HCT116 (cell line): ENCODE data around the gene RNF166. TPM values are rescaled to one million over a fixed set of nuclear protein-coding genes. Genes with fewer than 3 reads are reported as not detected.

Experiments
- ATAC-seq: fragments of 200-7000 bp; cut with Tn5 transposase; 2 replicates; pipeline ENCODE4 v1.9.1; 2020; ENCODE audit warnings: mild to moderate bottlenecking, moderate library complexity
- BruUV-seq: library from RNA; stranded (reverse); fragments of 400-500 nt; replicated peaks from 2 replicates; lab custom pipeline; 2021; lab: Mats Ljungman, UMichigan
- CTCF ChIA-PET: fragments of 300-600 bp; sonication (Branson Sonifier 250); formaldehyde crosslinking; loops from one replicate; lab custom pipeline; 2021; ENCODE audit warnings: antibody characterized with exemption; lab: Charles Lee
- POLR2A ChIA-PET: fragments of 300-600, 350-600 bp; sonication (Branson Sonifier 250); formaldehyde crosslinking; loops from one replicate; lab custom pipeline; 2021; ENCODE audit warnings: antibody characterized with exemption; lab: Charles Lee
- RAD21 ChIA-PET, 2 experiments: fragments of 300-600 bp; sonication (Branson Sonifier 250); formaldehyde crosslinking; loops; one replicate each; lab custom pipeline; 2023; ENCODE audit warnings: low total read pairs in 2 of 2; ENCODE audit not compliant: uncharacterized antibody in 2 of 2, unreplicated experiment in 2 of 2, low non-redundant PET in 1 of 2; lab: Charles Lee
- DNase-seq: peaks from one replicate; pipeline ENCODE4 v3.0.0-alpha.2; 2010; ENCODE audit warnings: low read depth, low spot score
- H2AFZ ChIP-seq: fragments of 200-600 bp; shearing (Covaris generic), sonication (generic); 2 replicates; pipeline ENCODE4 v1.6.1; 2017; ENCODE audit warnings: low read depth, mixed run types, mixed read lengths, antibody characterized with exemption, low read length; ENCODE audit not compliant: poor library complexity, severe bottlenecking
- H3K27ac ChIP-seq: 2 replicates; pipeline ENCODE4 v1.5.1; 2012; ENCODE audit warnings: low read depth, low read length
- H3K27me3 ChIP-seq: fragments of 200-600 bp; sonication (generic); 2 replicates; pipeline ENCODE4 v1.6.1; 2016; ENCODE audit warnings: mixed run types, low read length, mixed read lengths; ENCODE audit not compliant: insufficient read depth
- H3K36me3 ChIP-seq, 2 experiments: fragments of 200-500 bp in 1 of 2; fragments of 200-600 bp in 1 of 2; sonication (Bioruptor generic) in 1 of 2; sonication (generic) in 1 of 2; 2 replicates each; pipeline versions ENCODE4 v1.5.1 to v1.6.1; 2014 to 2016; ENCODE audit warnings: low read length in 2 of 2, inconsistent platforms in 1 of 2, mixed read lengths in 1 of 2, mixed run types in 1 of 2; ENCODE audit not compliant: insufficient read depth in 2 of 2, control insufficient read depth in 1 of 2
- H3K4me1 ChIP-seq, 2 experiments: fragments of 200-600 bp in 1 of 2; sonication (generic) in 1 of 2; 2 replicates each; pipeline versions ENCODE4 v1.5.1 to v1.6.1; 2012 to 2017; ENCODE audit warnings: low read length in 2 of 2, inconsistent platforms in 1 of 2, mild to moderate bottlenecking in 1 of 2, mixed read lengths in 1 of 2, mixed run types in 1 of 2, moderate library complexity in 1 of 2; ENCODE audit not compliant: insufficient read depth in 2 of 2, control insufficient read depth in 1 of 2
- H3K4me2 ChIP-seq: fragments of 200-600 bp; sonication (generic); 2 replicates; pipeline ENCODE4 v1.6.1; 2017; ENCODE audit warnings: mixed run types, low read length, mixed read lengths
- H3K4me3 ChIP-seq, 2 experiments: fragments of 200-600 bp in 1 of 2; sonication (generic) in 1 of 2; replicated peaks in 1 of 2; 2 replicates each; pipeline ENCODE4 v1.5.1; 2011 to 2016; ENCODE audit warnings: low read length in 2 of 2, control low read depth in 1 of 2, low read depth in 1 of 2, mild to moderate bottlenecking in 1 of 2, mixed read lengths in 1 of 2, mixed run types in 1 of 2
- H3K79me2 ChIP-seq: fragments of 200-600 bp; sonication (generic); 2 replicates; pipeline ENCODE4 v1.6.1; 2017; ENCODE audit warnings: mild to moderate bottlenecking, mixed run types, low read length, moderate library complexity, mixed read lengths; ENCODE audit not compliant: insufficient read depth
- H3K9ac ChIP-seq: fragments of 200-600 bp; sonication (generic); 2 replicates; pipeline ENCODE4 v1.6.1; 2016; ENCODE audit warnings: low read length, mixed read lengths
- H3K9me2 ChIP-seq: fragments of 200-600 bp; sonication (generic), shearing (Covaris generic); 2 replicates; pipeline ENCODE4 v1.6.1; 2017; ENCODE audit warnings: mixed run types, mild to moderate bottlenecking, moderate library complexity; ENCODE audit not compliant: insufficient read depth
- H3K9me3 ChIP-seq, 2 experiments: fragments of 200-500 bp in 1 of 2; fragments of 200-600 bp in 1 of 2; sonication (Bioruptor generic) in 1 of 2; sonication (generic) in 1 of 2; 2 replicates each; pipeline ENCODE4 v1.6.1; 2014 to 2017; ENCODE audit warnings: low read length in 2 of 2, mixed read lengths in 2 of 2, inconsistent platforms in 1 of 2, low read depth in 1 of 2, mild to moderate bottlenecking in 1 of 2, mixed run types in 1 of 2, moderate library complexity in 1 of 2; ENCODE audit not compliant: control insufficient read depth in 1 of 2, insufficient read depth in 1 of 2
- H4K20me1 ChIP-seq: fragments of 200-600 bp; sonication (generic), shearing (Covaris generic); 2 replicates; pipeline ENCODE4 v1.6.1; 2017; ENCODE audit warnings: mixed run types, mild to moderate bottlenecking, moderate library complexity; ENCODE audit not compliant: insufficient read depth
- ATF3 ChIP-seq: IDR thresholded peaks from 2 replicates; pipeline ENCODE4 v1.6.1; 2012
- CBX3 ChIP-seq: IDR thresholded peaks from 2 replicates; pipeline ENCODE4 v1.6.1; 2012; ENCODE audit warnings: low read depth
- CEBPB ChIP-seq: IDR thresholded peaks from 2 replicates; pipeline ENCODE4 v1.6.1; 2012; ENCODE audit warnings: low read depth
- CTCF ChIP-seq, 3 experiments: fragments of 200-600 bp in 1 of 3; sonication (generic) in 1 of 3; IDR thresholded peaks in 2 of 3; conservative IDR thresholded peaks in 1 of 3; 2 replicates each; pipeline ENCODE4 v1.5.1; 2012 to 2017; ENCODE audit warnings: low read depth in 2 of 3, low read length in 2 of 3, antibody characterized with exemption in 1 of 3, borderline replicate concordance in 1 of 3, control low read depth in 1 of 3, mild to moderate bottlenecking in 1 of 3, mixed read lengths in 1 of 3, mixed run types in 1 of 3, moderate library complexity in 1 of 3; ENCODE audit not compliant: insufficient read depth in 1 of 3
- ELF1 ChIP-seq: IDR thresholded peaks from 2 replicates; pipeline ENCODE4 v1.6.1; 2012; ENCODE audit warnings: low read depth, borderline replicate concordance
- EZH2 ChIP-seq: fragments of 200-600 bp; sonication (generic); IDR thresholded peaks from 2 replicates; pipeline ENCODE4 v1.6.1; 2017; ENCODE audit warnings: antibody characterized with exemption, mixed run types
- FOSL1 ChIP-seq: IDR thresholded peaks from 2 replicates; pipeline ENCODE4 v1.6.1; 2012; ENCODE audit warnings: low read depth
- JUND ChIP-seq: IDR thresholded peaks from 2 replicates; pipeline ENCODE4 v1.6.1; 2012
- POLR2A ChIP-seq: IDR thresholded peaks from 2 replicates; pipeline ENCODE4 v1.7.0; 2011; ENCODE audit warnings: borderline replicate concordance; ENCODE audit not compliant: insufficient read depth, insufficient read length; ENCODE audit errors: extremely low read depth
- POLR2AphosphoS5 ChIP-seq: IDR thresholded peaks from 2 replicates; pipeline ENCODE4 v1.6.1; 2011; ENCODE audit warnings: mild to moderate bottlenecking, low read depth, low read length, moderate library complexity
- RAD21 ChIP-seq: IDR thresholded peaks from 2 replicates; pipeline ENCODE4 v1.6.1; 2012; ENCODE audit warnings: low read depth, mild to moderate bottlenecking
- SP1 ChIP-seq: IDR thresholded peaks from 2 replicates; pipeline ENCODE4 v1.6.1; 2012; ENCODE audit warnings: low read depth
- SRF ChIP-seq: IDR thresholded peaks from 2 replicates; pipeline ENCODE4 v1.6.1; 2012; ENCODE audit warnings: low read depth
- TCF7L2 ChIP-seq: IDR thresholded peaks from 2 replicates; pipeline ENCODE4 v1.7.0; 2011; ENCODE audit warnings: borderline replicate concordance, inconsistent platforms; ENCODE audit not compliant: insufficient read depth, insufficient read length; ENCODE audit errors: extremely low read depth
- ZBTB33 ChIP-seq: IDR thresholded peaks from 2 replicates; pipeline ENCODE4 v1.6.1; 2011; ENCODE audit warnings: mild to moderate bottlenecking, low read length, moderate library complexity; ENCODE audit not compliant: insufficient replicate concordance; ENCODE audit errors: extremely low read depth
- ZFX ChIP-seq: fragments of 450-650 bp; IDR thresholded peaks from 2 replicates; pipeline ENCODE4 v1.6.1; 2017
- ZNF274 ChIP-seq: fragments of 200-500 bp; sonication (Bioruptor generic); IDR thresholded peaks from 2 replicates; pipeline ENCODE4 v1.6.1; 2014; ENCODE audit warnings: mild to moderate bottlenecking, low read depth, low read length, inconsistent platforms
- intact Hi-C: fragments of 100-400 bp; cut with micrococcal nuclease; formaldehyde crosslinking; loops from 2 replicates; pipeline ENCODE4 v1.10.0; 2022
- total RNA-seq: library from RNA; stranded (reverse); gene quantifications from one replicate; pipeline ENCODE4 v1.2.1, GENCODE V29; 2021; ENCODE audit not compliant: unreplicated experiment

The RNF166 gene
- total RNA-seq, 1 experiment from 2014 or later, result 39.4 TPM

- intact Hi-C loops, result no loop called here
- peaks cover 17 to 19% of the 10 kb centered on the region in 2 experiments for H3K4me1 ChIP-seq
- ATAC-seq, result peak; percentile 46
These were observed 393 bp downstream of the RNF166 start for GRCh38 chr16:88705801-88706228.

More at GRCh38 chr16:88705801-88706228, 393 bp downstream of the RNF166 start:
- peak overlapping the region; percentile 84 for H3K4me2 ChIP-seq
- no peak for DNase-seq
- H3K9me3 ChIP-seq, result no peaks in the 10 kb centered on the region
- ChIA-PET CTCF (interaction anchor here (1.1 kb wide), 1 partner anchor 32 kb away, joined by 5 read pairs; no protein-coding TSS in a partner anchor), POLR2A (no interaction called here), RAD21 (no interaction called here)
- peaks cover 53% of the 10 kb centered on the region for H3K79me2 ChIP-seq
- peak overlapping the region; percentile 85 to 100 for H3K4me3 ChIP-seq
- no TSS peak for BruUV-seq
- no peak overlapping the region for H2AFZ ChIP-seq
- H3K9me2 ChIP-seq, result no peaks in the 10 kb centered on the region
- H3K36me3 ChIP-seq, result 0 out of 4 replicates have a peak, but pooled peaks cover 2 to 5% of the 10 kb centered on the region in 2 experiments
- H3K9ac ChIP-seq, result peak overlapping the region; percentile 76
- H3K27ac ChIP-seq, result peak overlapping the region; percentile 73
- H4K20me1 ChIP-seq, result no peaks in the 10 kb centered on the region
- no peaks in the 10 kb centered on the region for H3K27me3 ChIP-seq
- TF ChIP-seq ZNF274, result no peak
- no peak for TF ChIP-seq CTCF (IDR thresholded peaks at IDR 0.05 in 2 of 3, conservative IDR thresholded peaks at IDR 0.05 in 1 of 3; ENCODE audit: borderline replicate concordance in 1 of 3, insufficient read depth in 1 of 3, low read depth in 2 of 3, low read length in 2 of 3)
- no peak for TF ChIP-seq CBX3
- no peak for TF ChIP-seq ELF1
- TF ChIP-seq JUND, result no peak
- no peak for TF ChIP-seq RAD21
- TF ChIP-seq POLR2AphosphoS5, result no peak
- no peak for TF ChIP-seq ATF3
- TF ChIP-seq EZH2, result no peak
- no peak for TF ChIP-seq CEBPB
- no peak for TF ChIP-seq FOSL1
- TF ChIP-seq ZBTB33, result no peak
- no peak for TF ChIP-seq TCF7L2
- no peak for TF ChIP-seq POLR2A
- TF ChIP-seq SRF, result no peak
- TF ChIP-seq SP1, result no peak
- TF ChIP-seq ZFX, result no peak
